ENCODE data around the gene BAD.

Gene BAD

GRCh38 chr11:64292460-64293254 lies 8.2 kb upstream of the BAD start:
- Histone ChIP-seq H3K27ac (ENCODE audit: low read depth, low read length) (no peak overlapping the region), H3K36me3 (ENCODE audit: insufficient read depth, low read length) (no peaks in the 10 kb centered on the region), H3K9ac (ENCODE audit: low read depth, low read length) (no peak overlapping the region), H3K27me3 (ENCODE audit: insufficient read depth, low read length) (peaks cover 86% of the 10 kb centered on the region), H3K9me3 (ENCODE audit: insufficient read depth, low read depth, low read length) (no peaks in the 10 kb centered on the region), H3K4me3 (ENCODE audit: low read length) (peak overlapping the region; percentile 47), H3K4me1 (ENCODE audit: insufficient read depth, low read length) (no peaks in the 10 kb centered on the region)
- WGBS: 39% methylated on average over 42 of the region's 42 CpGs

GRCh38 chr11:64291752-64292459 lies 7.4 kb upstream of the BAD start:
- H3K9me3 ChIP-seq (ENCODE audit: insufficient read depth, low read depth, low read length): no peaks in the 10 kb centered on the region
- H3K4me1 ChIP-seq (ENCODE audit: insufficient read depth, low read length): no peaks in the 10 kb centered on the region
- H3K27me3 ChIP-seq (ENCODE audit: insufficient read depth, low read length): peaks cover 81% of the 10 kb centered on the region
- 2% methylated on average over 96 of the region's 96 CpGs for whole genome bisulfite sequencing
- H3K27ac ChIP-seq (ENCODE audit: low read depth, low read length): no peak overlapping the region
- no peak overlapping the region for H3K9ac ChIP-seq (ENCODE audit: low read depth, low read length)
- peak overlapping the region; percentile 47 for H3K4me3 ChIP-seq (ENCODE audit: low read length)
- H3K36me3 ChIP-seq (ENCODE audit: insufficient read depth, low read length): no peaks in the 10 kb centered on the region

GRCh38 chr11:64291262-64291751 lies 6.8 kb upstream of the BAD start, which contains the start of gene KCNK4:
KCNK4 (plus strand) TSS chr11:64291302; CDS start chr11:64293019, 1,717 bp downstream.
- H3K27me3 ChIP-seq (ENCODE audit: insufficient read depth, low read length): peaks cover 80% of the 10 kb centered on the region
- WGBS: 1% methylated on average over 45 of the region's 45 CpGs
- peak within 1 kb of the TSS; percentile 47 for H3K4me3 ChIP-seq (ENCODE audit: low read length)

GRCh38 chr11:64290352-64291261 lies 6.1 kb upstream of the BAD start:
- 51% methylated on average over 10 of the region's 10 CpGs for WGBS
- Histone ChIP-seq H3K36me3 (ENCODE audit: insufficient read depth, low read length) (no peaks in the 10 kb centered on the region), H3K4me3 (ENCODE audit: low read length) (peak overlapping the region; percentile 47), H3K4me1 (ENCODE audit: insufficient read depth, low read length) (0 out of 2 replicates have a peak, but pooled peaks cover 3% of the 10 kb centered on the region), H3K27ac (ENCODE audit: low read depth, low read length) (no peak overlapping the region), H3K27me3 (ENCODE audit: insufficient read depth, low read length) (peaks cover 76% of the 10 kb centered on the region), H3K9ac (ENCODE audit: low read depth, low read length) (no peak overlapping the region), H3K9me3 (ENCODE audit: insufficient read depth, low read depth, low read length) (no peaks in the 10 kb centered on the region)

More at GRCh38 chr11:64291262-64291751, 6.8 kb upstream of the BAD start, which contains the start of gene KCNK4:
- no peaks in the 10 kb centered on the region for H3K9me3 ChIP-seq (ENCODE audit: insufficient read depth, low read depth, low read length)
- H3K9ac ChIP-seq (ENCODE audit: low read depth, low read length): no peak within 1 kb of the TSS; the same call in 1 of the 2 replicates
- 0 out of 2 replicates have a peak, but pooled peaks cover under 1% of the 10 kb centered on the region for H3K4me1 ChIP-seq (ENCODE audit: insufficient read depth, low read length)
- no peak within 1 kb of the TSS for H3K27ac ChIP-seq (ENCODE audit: low read depth, low read length)
- H3K36me3 ChIP-seq (ENCODE audit: insufficient read depth, low read length): no peaks in the 10 kb centered on the region

GRCh38 chr11:64289002-64289564 lies 4.6 kb upstream of the BAD start:
- H3K9me3 ChIP-seq (ENCODE audit: insufficient read depth, low read depth, low read length): no peaks in the 10 kb centered on the region
- WGBS: 90% methylated on average over 13 of the region's 13 CpGs
- H3K27me3 ChIP-seq (ENCODE audit: insufficient read depth, low read length): peaks cover 61% of the 10 kb centered on the region

GRCh38 chr11:64288353-64288750 lies 3.9 kb upstream of the BAD start:
- Histone ChIP-seq H3K36me3 (ENCODE audit: insufficient read depth, low read length) (no peaks in the 10 kb centered on the region), H3K9me3 (ENCODE audit: insufficient read depth, low read depth, low read length) (no peaks in the 10 kb centered on the region), H3K27me3 (ENCODE audit: insufficient read depth, low read length) (peaks cover 54% of the 10 kb centered on the region), H3K4me3 (ENCODE audit: low read length) (no peak overlapping the region), H3K4me1 (ENCODE audit: insufficient read depth, low read length) (0 out of 2 replicates have a peak, but pooled peaks cover 6% of the 10 kb centered on the region), H3K9ac (ENCODE audit: low read depth, low read length) (no peak overlapping the region), H3K27ac (ENCODE audit: low read depth, low read length) (no peak overlapping the region)
- WGBS: 91% methylated on average over 9 of the region's 9 CpGs

More at GRCh38 chr11:64289002-64289564, 4.6 kb upstream of the BAD start:
- H3K36me3 ChIP-seq (ENCODE audit: insufficient read depth, low read length): no peaks in the 10 kb centered on the region
- no peak overlapping the region for H3K9ac ChIP-seq (ENCODE audit: low read depth, low read length)
- H3K4me1 ChIP-seq (ENCODE audit: insufficient read depth, low read length): 0 out of 2 replicates have a peak, but pooled peaks cover 3% of the 10 kb centered on the region
- no peak overlapping the region for H3K27ac ChIP-seq (ENCODE audit: low read depth, low read length)
- no peak overlapping the region for H3K4me3 ChIP-seq (ENCODE audit: low read length)

- 93% methylated on average over 33 of the region's 33 CpGs for WGBS
- Histone ChIP-seq H3K4me3 (ENCODE audit: low read length) (no peak overlapping the region), H3K4me1 (ENCODE audit: insufficient read depth, low read length) (0 out of 2 replicates have a peak, but pooled peaks cover 6% of the 10 kb centered on the region), H3K9me3 (ENCODE audit: insufficient read depth, low read depth, low read length) (no peaks in the 10 kb centered on the region), H3K27me3 (ENCODE audit: insufficient read depth, low read length) (peaks cover 48% of the 10 kb centered on the region), H3K36me3 (ENCODE audit: insufficient read depth, low read length) (no peaks in the 10 kb centered on the region), H3K27ac (ENCODE audit: low read depth, low read length) (no peak overlapping the region), H3K9ac (ENCODE audit: low read depth, low read length) (no peak overlapping the region)
Observed at GRCh38 chr11:64287676-64288352, 3.3 kb upstream of the BAD start.

- Histone ChIP-seq H3K4me1 (ENCODE audit: insufficient read depth, low read length) (0 out of 2 replicates have a peak, but pooled peaks cover 6% of the 10 kb centered on the region), H3K9ac (ENCODE audit: low read depth, low read length) (no peak overlapping the region), H3K36me3 (ENCODE audit: insufficient read depth, low read length) (peaks cover 3% of the 10 kb centered on the region; the same call in 1 of the 2 replicates), H3K27ac (ENCODE audit: low read depth, low read length) (no peak overlapping the region), H3K27me3 (ENCODE audit: insufficient read depth, low read length) (peaks cover 38% of the 10 kb centered on the region), H3K9me3 (ENCODE audit: insufficient read depth, low read depth, low read length) (no peaks in the 10 kb centered on the region), H3K4me3 (ENCODE audit: low read length) (no peak overlapping the region)
- WGBS: 91% methylated on average over 9 of the region's 9 CpGs
Observed at GRCh38 chr11:64286801-64287159, 2.3 kb upstream of the BAD start.

- Histone ChIP-seq H3K4me3 (ENCODE audit: low read length) (peak overlapping the region; percentile 71), H3K4me1 (ENCODE audit: insufficient read depth, low read length) (0 out of 2 replicates have a peak, but pooled peaks cover 6% of the 10 kb centered on the region), H3K9me3 (ENCODE audit: insufficient read depth, low read depth, low read length) (no peaks in the 10 kb centered on the region), H3K27me3 (ENCODE audit: insufficient read depth, low read length) (peaks cover 31% of the 10 kb centered on the region), H3K9ac (ENCODE audit: low read depth, low read length) (peak overlapping the region; percentile 5; the same call in 1 of the 2 replicates), H3K36me3 (ENCODE audit: insufficient read depth, low read length) (peaks cover 3% of the 10 kb centered on the region; the same call in 1 of the 2 replicates), H3K27ac (ENCODE audit: low read depth, low read length) (no peak overlapping the region)
- WGBS: 35% methylated on average over 34 of the region's 40 CpGs
Observed at GRCh38 chr11:64285885-64286800, 1.7 kb upstream of the BAD start.

Data from HUES64 (cell line).